Gastroesophageal sphincter (tissue), 3 donors: ENCODE measurements around the gene OSGEP.

Experiments used
- CTCF ChIP-seq, 4 experiments: fragments of 200-600 bp in 2 of 4; fragments of 450-650 bp in 2 of 4; sonication (generic) in 1 of 4; IDR thresholded peaks; one replicate each; pipeline ENCODE4 v1.5.1; 2017 to 2019; ENCODE audit warnings: antibody characterized with exemption in 4 of 4, mild to moderate bottlenecking in 2 of 4, moderate library complexity in 2 of 4
- EP300 ChIP-seq: sonication (generic); formaldehyde crosslinking; IDR thresholded peaks from one replicate; pipeline ENCODE4 v1.6.1; 2017; ENCODE audit warnings: antibody characterized with exemption, mild to moderate bottlenecking
- POLR2A ChIP-seq, 2 donors: fragments of 450-650 bp; IDR thresholded peaks; one replicate each; pipeline ENCODE4 v1.6.1; 2017; ENCODE audit warnings: antibody characterized with exemption in 2 of 2, mild to moderate bottlenecking in 2 of 2, moderate library complexity in 1 of 2

- no peak for TF ChIP-seq POLR2A (IDR thresholded peaks at IDR 0.05)
- no peak for TF ChIP-seq CTCF (IDR thresholded peaks at IDR 0.05)
- no peak for TF ChIP-seq EP300
These were observed 3.6 kb upstream of the OSGEP start for GRCh38 chr14:20458031-20458789.
